Measurements from ENCODE around the gene NPIPB8.
"Not testable (repeated sequence)": the region's sequence is repeated elsewhere in the genome, so short reads cannot be mapped to it uniquely, and the experiment has no call there.

GRCh38 chr16:28691722-28692121, 53.9 kb downstream of the NPIPB8 start:
- not testable (repeated sequence) for TF ChIP-seq CTCF (conservative IDR thresholded peaks at IDR 0.05; ENCODE audit: low read depth, low read length); EZH2 (IDR thresholded peaks at IDR 0.05; ENCODE audit: borderline replicate concordance, low read depth, low read length, poor library complexity, severe bottlenecking)

Data from A673 (cell line).